K562 treated with DMSO at 1 percent for 48 hours (cell line): ENCODE measurements around the gene ZBTB38. TPM values are rescaled to one million over a fixed set of nuclear protein-coding genes. Genes with fewer than 3 reads are reported as not detected.

Experiments used
- total RNA-seq: library from RNA; unstranded; fragments of 300-600 nt; gene quantifications from 2 replicates; pipeline ENCODE4 v1.2.3, GENCODE V29; 2022; ENCODE audit warnings: low replicate concordance; ENCODE audit errors: extremely low read depth

The ZBTB38 gene, protein sequence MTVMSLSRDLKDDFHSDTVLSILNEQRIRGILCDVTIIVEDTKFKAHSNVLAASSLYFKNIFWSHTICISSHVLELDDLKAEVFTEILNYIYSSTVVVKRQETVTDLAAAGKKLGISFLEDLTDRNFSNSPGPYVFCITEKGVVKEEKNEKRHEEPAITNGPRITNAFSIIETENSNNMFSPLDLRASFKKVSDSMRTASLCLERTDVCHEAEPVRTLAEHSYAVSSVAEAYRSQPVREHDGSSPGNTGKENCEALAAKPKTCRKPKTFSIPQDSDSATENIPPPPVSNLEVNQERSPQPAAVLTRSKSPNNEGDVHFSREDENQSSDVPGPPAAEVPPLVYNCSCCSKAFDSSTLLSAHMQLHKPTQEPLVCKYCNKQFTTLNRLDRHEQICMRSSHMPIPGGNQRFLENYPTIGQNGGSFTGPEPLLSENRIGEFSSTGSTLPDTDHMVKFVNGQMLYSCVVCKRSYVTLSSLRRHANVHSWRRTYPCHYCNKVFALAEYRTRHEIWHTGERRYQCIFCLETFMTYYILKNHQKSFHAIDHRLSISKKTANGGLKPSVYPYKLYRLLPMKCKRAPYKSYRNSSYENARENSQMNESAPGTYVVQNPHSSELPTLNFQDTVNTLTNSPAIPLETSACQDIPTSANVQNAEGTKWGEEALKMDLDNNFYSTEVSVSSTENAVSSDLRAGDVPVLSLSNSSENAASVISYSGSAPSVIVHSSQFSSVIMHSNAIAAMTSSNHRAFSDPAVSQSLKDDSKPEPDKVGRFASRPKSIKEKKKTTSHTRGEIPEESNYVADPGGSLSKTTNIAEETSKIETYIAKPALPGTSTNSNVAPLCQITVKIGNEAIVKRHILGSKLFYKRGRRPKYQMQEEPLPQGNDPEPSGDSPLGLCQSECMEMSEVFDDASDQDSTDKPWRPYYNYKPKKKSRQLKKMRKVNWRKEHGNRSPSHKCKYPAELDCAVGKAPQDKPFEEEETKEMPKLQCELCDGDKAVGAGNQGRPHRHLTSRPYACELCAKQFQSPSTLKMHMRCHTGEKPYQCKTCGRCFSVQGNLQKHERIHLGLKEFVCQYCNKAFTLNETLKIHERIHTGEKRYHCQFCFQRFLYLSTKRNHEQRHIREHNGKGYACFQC (N-terminal part only)
- total RNA-seq, result not detected in 2 replicates

DNA sequence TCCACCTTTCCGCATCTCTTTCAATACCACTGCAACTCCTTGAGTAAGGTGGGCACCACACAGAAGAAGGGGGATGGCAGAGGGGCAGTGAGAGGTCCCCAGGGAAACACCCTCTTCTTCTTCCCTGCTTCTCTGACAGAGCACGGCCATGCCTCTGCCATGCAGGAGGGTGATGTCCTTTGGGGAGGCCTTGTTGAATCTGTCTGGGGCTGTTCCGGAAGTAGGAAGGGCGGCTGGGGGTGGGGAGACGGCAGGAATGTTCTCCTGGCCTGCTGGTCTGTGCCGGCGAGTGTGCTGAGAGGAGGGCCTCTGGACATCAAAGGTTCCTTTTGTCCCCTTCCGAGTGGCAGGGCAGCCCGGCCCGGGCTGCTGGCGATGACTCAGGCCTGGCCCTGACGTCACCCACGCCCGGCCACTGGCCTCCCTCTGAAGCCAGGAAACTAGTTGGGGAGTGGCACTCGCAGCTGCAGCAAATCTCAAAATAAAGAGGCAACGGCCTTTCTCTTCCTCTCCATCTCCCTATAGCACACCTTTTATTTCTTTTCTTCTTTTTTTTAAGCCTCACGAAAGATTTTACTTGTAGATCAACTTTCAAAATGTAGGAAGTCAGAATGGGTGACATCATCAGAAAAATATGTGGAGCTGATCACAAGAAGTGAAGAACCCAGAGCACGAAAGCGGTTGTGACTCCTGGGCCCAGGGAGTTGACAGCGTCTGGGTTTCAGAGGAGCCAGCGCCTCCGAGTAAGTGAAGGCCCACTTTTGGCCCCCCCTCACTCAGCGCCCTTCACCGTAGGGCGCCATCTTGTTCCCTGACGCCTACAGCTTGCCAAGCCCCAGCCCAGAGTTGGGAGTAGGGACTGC, at the start of gene ZBTB38:
ZBTB38 (plus strand) TSS at position 443 of the 863 bp plus-strand sequence. CDS start 73,885 bp downstream, outside the sequence.

Other genes with a start within 250 kb of the ZBTB38 start
- not detected in 2 replicates for gene PXYLP1, start 136.7 kb upstream of the ZBTB38 start, total RNA-seq
- gene RASA2, start 118.5 kb downstream of the ZBTB38 start, total RNA-seq, result not detected in 2 replicates